ENCODE measurements around the gene SH3PXD2A. TPM values are rescaled to one million over a fixed set of nuclear protein-coding genes. Genes with fewer than 3 reads are reported as not detected.
A peak's percentile ranks its signal among the peaks of the same experiment; 100 is the strongest.

SH3PXD2A gene
- total RNA-seq, 1 experiment from 2014 or later: 13.2 TPM

DNA sequence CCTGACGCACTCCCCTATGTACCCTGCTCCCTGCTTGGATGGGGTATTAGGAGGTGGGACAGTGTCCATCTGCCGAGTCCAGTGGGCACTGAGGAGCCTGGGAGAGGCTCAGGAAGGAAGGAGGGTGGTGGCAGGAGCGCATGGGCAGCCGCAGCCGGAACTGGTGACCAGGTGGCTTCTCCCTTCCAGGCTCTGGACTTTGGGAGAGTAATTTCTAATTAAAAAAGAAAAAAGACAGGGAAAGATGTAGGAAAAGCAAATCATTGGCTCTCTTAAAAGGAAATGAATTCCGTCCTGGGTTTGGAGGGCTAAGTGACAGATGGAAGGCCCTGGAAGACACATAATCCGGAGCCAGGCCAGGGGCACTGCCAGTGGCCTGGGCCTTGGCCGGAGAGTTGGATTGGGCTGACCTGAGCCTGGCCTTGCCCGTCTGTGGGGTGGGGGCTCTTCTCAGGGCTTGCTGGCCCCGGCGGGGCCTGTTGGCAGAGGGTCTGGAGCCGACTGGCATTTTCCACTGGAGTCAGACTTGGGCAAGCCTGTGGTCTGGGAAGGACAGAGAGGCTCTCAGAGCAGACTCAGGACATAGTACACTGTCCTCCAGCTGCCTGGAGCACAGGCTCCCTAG lies 298.9 kb downstream of the SH3PXD2A start:
- DNase-seq (ENCODE audit: unreplicated experiment): no peak
- no peak for TF ChIP-seq CTCF (IDR thresholded peaks at IDR 0.05; ENCODE audit: unreplicated experiment)
- Mint-ChIP-seq H3K4me1 (ENCODE audit: insufficient read depth, unreplicated experiment) (peaks cover 6% of the 10 kb centered on the region), H3K27me3 (ENCODE audit: insufficient read depth, unreplicated experiment) (peaks cover 22% of the 10 kb centered on the region), H3K9me3 (ENCODE audit: unreplicated experiment) (no peaks in the 10 kb centered on the region), H3K4me3 (ENCODE audit: unreplicated experiment) (no peak overlapping the region), H3K27ac (ENCODE audit: low read depth, unreplicated experiment) (no peak overlapping the region), H3K36me3 (ENCODE audit: insufficient read depth, unreplicated experiment) (no peaks in the 10 kb centered on the region)
- ChIA-PET POLR2A (no interaction called here), CTCF (no interaction called here)
- no TSS peak for BruUV-seq (replicated peaks)
- intact Hi-C loops (cut with micrococcal nuclease): no loop called here

DNA sequence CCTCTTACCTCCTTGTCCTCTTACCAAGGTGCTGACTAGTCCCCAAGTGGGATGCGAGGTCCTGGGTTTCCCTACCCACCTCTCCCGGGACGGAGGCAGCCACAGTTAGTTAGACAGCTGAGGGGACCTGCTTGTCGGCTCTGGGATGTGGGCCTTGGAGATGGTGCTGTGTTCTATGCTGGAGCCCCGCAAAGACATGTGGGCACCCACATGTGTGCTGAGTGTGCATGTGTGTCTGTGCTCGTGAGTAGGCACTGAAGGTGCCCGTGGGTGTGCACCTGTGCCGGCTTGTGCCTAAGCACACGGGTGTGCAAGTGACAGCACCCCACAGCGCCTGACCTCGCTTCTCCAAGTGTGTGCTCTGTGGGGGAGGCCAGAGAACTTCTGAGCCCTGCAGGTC lies 299.7 kb downstream of the SH3PXD2A start:
- H3K36me3 Mint-ChIP-seq (ENCODE audit: insufficient read depth, unreplicated experiment): no peaks in the 10 kb centered on the region
- H3K4me3 Mint-ChIP-seq (ENCODE audit: unreplicated experiment): peak overlapping the region; percentile 25
- no TSS peak for BruUV-seq (replicated peaks)
- ChIA-PET CTCF (interaction anchor here (0.8 kb wide), 1 partner anchor 13 kb away, joined by 4 read pairs; no protein-coding TSS in a partner anchor), POLR2A (no interaction called here)
- intact Hi-C loops (cut with micrococcal nuclease): no loop called here
- H3K27ac Mint-ChIP-seq (ENCODE audit: low read depth, unreplicated experiment): no peak overlapping the region
- peaks cover 22% of the 10 kb centered on the region for H3K27me3 Mint-ChIP-seq (ENCODE audit: insufficient read depth, unreplicated experiment)
- no peak for TF ChIP-seq CTCF (IDR thresholded peaks at IDR 0.05; ENCODE audit: unreplicated experiment)
- H3K9me3 Mint-ChIP-seq (ENCODE audit: unreplicated experiment): no peaks in the 10 kb centered on the region
- no peak for DNase-seq (ENCODE audit: unreplicated experiment)
- peaks cover 6% of the 10 kb centered on the region for H3K4me1 Mint-ChIP-seq (ENCODE audit: insufficient read depth, unreplicated experiment)

GRCh38 chr10:103555325-103555649 lies 300.1 kb downstream of the SH3PXD2A start:
- no peak for TF ChIP-seq CTCF (IDR thresholded peaks at IDR 0.05; ENCODE audit: unreplicated experiment)
- intact Hi-C loops (cut with micrococcal nuclease): no loop called here
- H3K27me3 Mint-ChIP-seq (ENCODE audit: insufficient read depth, unreplicated experiment): peaks cover 20% of the 10 kb centered on the region
- ChIA-PET POLR2A (no interaction called here), CTCF (interaction anchor here (0.8 kb wide), 1 partner anchor 13 kb away, joined by 4 read pairs; no protein-coding TSS in a partner anchor)
- no peaks in the 10 kb centered on the region for H3K9me3 Mint-ChIP-seq (ENCODE audit: unreplicated experiment)
- no peak overlapping the region for H3K27ac Mint-ChIP-seq (ENCODE audit: low read depth, unreplicated experiment)
- peak overlapping the region; percentile 71 for H3K4me3 Mint-ChIP-seq (ENCODE audit: unreplicated experiment)
- no TSS peak for BruUV-seq (replicated peaks)
- peaks cover 6% of the 10 kb centered on the region for H3K4me1 Mint-ChIP-seq (ENCODE audit: insufficient read depth, unreplicated experiment)
- DNase-seq (ENCODE audit: unreplicated experiment): no peak
- H3K36me3 Mint-ChIP-seq (ENCODE audit: insufficient read depth, unreplicated experiment): no peaks in the 10 kb centered on the region

GRCh38 chr10:103554488-103555324 lies 300.7 kb downstream of the SH3PXD2A start:
- H3K9me3 Mint-ChIP-seq (ENCODE audit: unreplicated experiment): no peaks in the 10 kb centered on the region
- H3K4me3 Mint-ChIP-seq (ENCODE audit: unreplicated experiment): peak overlapping the region; percentile 71
- H3K27me3 Mint-ChIP-seq (ENCODE audit: insufficient read depth, unreplicated experiment): peaks cover 14% of the 10 kb centered on the region
- no peak for TF ChIP-seq CTCF (IDR thresholded peaks at IDR 0.05; ENCODE audit: unreplicated experiment)
- CTCF ChIA-PET: interaction anchor here (0.6 kb wide), 1 partner anchor 8 kb away, joined by 3 read pairs; no protein-coding TSS in a partner anchor
- BruUV-seq (replicated peaks): no TSS peak
- intact Hi-C loops (cut with micrococcal nuclease): no loop called here
- peak; percentile 46 for DNase-seq (ENCODE audit: unreplicated experiment)
- no peak overlapping the region for H3K27ac Mint-ChIP-seq (ENCODE audit: low read depth, unreplicated experiment)
- no peaks in the 10 kb centered on the region for H3K36me3 Mint-ChIP-seq (ENCODE audit: insufficient read depth, unreplicated experiment)
- peaks cover 6% of the 10 kb centered on the region for H3K4me1 Mint-ChIP-seq (ENCODE audit: insufficient read depth, unreplicated experiment)
- POLR2A ChIA-PET: no interaction called here

Data from MCF 10A (cell line).